GM12891 (cell line): ENCODE data around the gene ATXN1.

Source experiments
- PAX5 ChIP-seq: IDR thresholded peaks from 2 replicates; pipeline ENCODE4 v1.6.1; 2011; ENCODE audit warnings: low read length, moderate library complexity, mild to moderate bottlenecking; ENCODE audit not compliant: insufficient read depth, severe bottlenecking
- POLR2A ChIP-seq: IDR thresholded peaks from 2 replicates; pipeline ENCODE4 v1.6.1; 2011; ENCODE audit warnings: low read depth, low read length, control low read depth
- POLR2AphosphoS5 ChIP-seq: IDR thresholded peaks from 2 replicates; pipeline ENCODE4 v1.6.1; 2011; ENCODE audit warnings: low read depth, low read length, control low read depth
- SPI1 ChIP-seq: IDR thresholded peaks from 2 replicates; pipeline ENCODE4 v1.6.1; 2011; ENCODE audit warnings: low read depth, low read length, control low read depth
- TAF1 ChIP-seq: IDR thresholded peaks from 2 replicates; pipeline ENCODE4 v1.6.1; 2011; ENCODE audit warnings: low read depth, low read length, control low read depth

- TF ChIP-seq POLR2AphosphoS5 = no peak
- TF ChIP-seq POLR2A = no peak
- no peak for TF ChIP-seq TAF1
- TF ChIP-seq PAX5 = no peak
- TF ChIP-seq SPI1 = no peak
Observed at GRCh38 chr6:16409531-16410441, 351.5 kb downstream of the ATXN1 start.
